Adrenal gland (tissue), 5 donors: ENCODE measurements around the gene GADD45G.

Experiments
- POLR2A ChIP-seq, 2 donors: fragments of 450-650 bp; IDR thresholded peaks; one replicate each; pipeline ENCODE4 v1.6.1; 2017; ENCODE audit warnings: antibody characterized with exemption in 2 of 2, mild to moderate bottlenecking in 2 of 2, moderate library complexity in 1 of 2
- TF ChIP-seq, protein P1 (sequence below), 6 experiments: fragments of 450-650 bp in 4 of 6; fragments of 200-600 bp in 2 of 6; sonication (generic) in 1 of 6; IDR thresholded peaks; 1 replicate in 5 of 6; 2 replicates in 1 of 6; pipeline versions ENCODE4 v1.5.1 to v1.8.0; 2016 to 2021; ENCODE audit warnings: antibody characterized with exemption in 6 of 6, mild to moderate bottlenecking in 2 of 6, moderate library complexity in 1 of 6
- donor health status: DM: no; HTN: no; CAD: no.

DNA sequence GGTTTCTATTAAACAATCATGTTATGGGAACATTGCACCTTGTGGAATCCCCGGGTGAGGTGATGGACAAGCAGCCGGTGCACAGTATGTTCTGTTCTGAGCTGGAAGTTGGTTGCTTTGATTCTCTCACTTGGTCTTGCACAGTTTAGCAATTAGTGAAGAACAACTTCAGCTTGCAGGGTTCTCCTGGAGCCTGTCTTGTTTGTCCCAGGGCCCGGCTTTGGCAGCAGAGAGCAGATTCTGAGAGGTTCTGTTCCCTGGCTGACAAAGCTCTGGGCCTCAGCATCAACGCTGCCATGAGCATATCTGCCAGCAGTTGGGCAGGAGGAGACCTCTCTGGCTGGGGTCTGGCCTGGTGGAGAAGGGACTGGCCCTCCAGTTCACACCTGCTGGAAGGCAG lies 16.9 kb downstream of the GADD45G start:
- TF ChIP-seq, protein P1, sequence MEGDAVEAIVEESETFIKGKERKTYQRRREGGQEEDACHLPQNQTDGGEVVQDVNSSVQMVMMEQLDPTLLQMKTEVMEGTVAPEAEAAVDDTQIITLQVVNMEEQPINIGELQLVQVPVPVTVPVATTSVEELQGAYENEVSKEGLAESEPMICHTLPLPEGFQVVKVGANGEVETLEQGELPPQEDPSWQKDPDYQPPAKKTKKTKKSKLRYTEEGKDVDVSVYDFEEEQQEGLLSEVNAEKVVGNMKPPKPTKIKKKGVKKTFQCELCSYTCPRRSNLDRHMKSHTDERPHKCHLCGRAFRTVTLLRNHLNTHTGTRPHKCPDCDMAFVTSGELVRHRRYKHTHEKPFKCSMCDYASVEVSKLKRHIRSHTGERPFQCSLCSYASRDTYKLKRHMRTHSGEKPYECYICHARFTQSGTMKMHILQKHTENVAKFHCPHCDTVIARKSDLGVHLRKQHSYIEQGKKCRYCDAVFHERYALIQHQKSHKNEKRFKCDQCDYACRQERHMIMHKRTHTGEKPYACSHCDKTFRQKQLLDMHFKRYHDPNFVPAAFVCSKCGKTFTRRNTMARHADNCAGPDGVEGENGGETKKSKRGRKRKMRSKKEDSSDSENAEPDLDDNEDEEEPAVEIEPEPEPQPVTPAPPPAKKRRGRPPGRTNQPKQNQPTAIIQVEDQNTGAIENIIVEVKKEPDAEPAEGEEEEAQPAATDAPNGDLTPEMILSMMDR (IDR thresholded peaks at IDR 0.05) = no peak
- TF ChIP-seq POLR2A (IDR thresholded peaks at IDR 0.05) = no peak
